HG03064 (cell line): ENCODE results near the gene DLL3.

Experiments used
- ATAC-seq: cut with Tn5 transposase; IDR thresholded peaks from one replicate; pipeline ENCODE4 v1.9.1; 2021; ENCODE audit warnings: low read depth; ENCODE audit not compliant: unreplicated experiment

The DLL3 gene

GRCh38 chr19:39550197-39550596 lies 51.5 kb downstream of the DLL3 start:
- no peak for ATAC-seq

- ATAC-seq = no peak
Observed at GRCh38 chr19:39553082-39553652, 54.4 kb downstream of the DLL3 start.

GRCh38 chr19:39554701-39555311 lies 56.1 kb downstream of the DLL3 start:
- no peak for ATAC-seq

GRCh38 chr19:39555883-39556282 lies 57.1 kb downstream of the DLL3 start:
- ATAC-seq = no peak
